Adrenal gland (tissue), 5 donors: ENCODE measurements around the gene ADAMTS12.

Experiments used
- CTCF ChIP-seq, 6 experiments: fragments of 450-650 bp in 4 of 6; fragments of 200-600 bp in 2 of 6; sonication (generic) in 1 of 6; IDR thresholded peaks; 1 replicate in 5 of 6; 2 replicates in 1 of 6; pipeline versions ENCODE4 v1.5.1 to v1.8.0; 2016 to 2021; ENCODE audit warnings: antibody characterized with exemption in 6 of 6, mild to moderate bottlenecking in 2 of 6, moderate library complexity in 1 of 6
- POLR2A ChIP-seq, 2 donors: fragments of 450-650 bp; IDR thresholded peaks; one replicate each; pipeline ENCODE4 v1.6.1; 2017; ENCODE audit warnings: antibody characterized with exemption in 2 of 2, mild to moderate bottlenecking in 2 of 2, moderate library complexity in 1 of 2
- donor health status: DM: no; HTN: no; CAD: no.

- TF ChIP-seq CTCF (IDR thresholded peaks at IDR 0.05): no peak
- no peak for TF ChIP-seq POLR2A (IDR thresholded peaks at IDR 0.05)
Observed at GRCh38 chr5:33867241-33867640, 24.5 kb downstream of the ADAMTS12 start.
